Measurements from ENCODE around the gene ITPK1. TPM values are rescaled to one million over a fixed set of nuclear protein-coding genes. Genes with fewer than 3 reads are reported as not detected.

Gene ITPK1
- total RNA-seq, 1 experiment from 2014 or later, result 60.1 TPM

DNA sequence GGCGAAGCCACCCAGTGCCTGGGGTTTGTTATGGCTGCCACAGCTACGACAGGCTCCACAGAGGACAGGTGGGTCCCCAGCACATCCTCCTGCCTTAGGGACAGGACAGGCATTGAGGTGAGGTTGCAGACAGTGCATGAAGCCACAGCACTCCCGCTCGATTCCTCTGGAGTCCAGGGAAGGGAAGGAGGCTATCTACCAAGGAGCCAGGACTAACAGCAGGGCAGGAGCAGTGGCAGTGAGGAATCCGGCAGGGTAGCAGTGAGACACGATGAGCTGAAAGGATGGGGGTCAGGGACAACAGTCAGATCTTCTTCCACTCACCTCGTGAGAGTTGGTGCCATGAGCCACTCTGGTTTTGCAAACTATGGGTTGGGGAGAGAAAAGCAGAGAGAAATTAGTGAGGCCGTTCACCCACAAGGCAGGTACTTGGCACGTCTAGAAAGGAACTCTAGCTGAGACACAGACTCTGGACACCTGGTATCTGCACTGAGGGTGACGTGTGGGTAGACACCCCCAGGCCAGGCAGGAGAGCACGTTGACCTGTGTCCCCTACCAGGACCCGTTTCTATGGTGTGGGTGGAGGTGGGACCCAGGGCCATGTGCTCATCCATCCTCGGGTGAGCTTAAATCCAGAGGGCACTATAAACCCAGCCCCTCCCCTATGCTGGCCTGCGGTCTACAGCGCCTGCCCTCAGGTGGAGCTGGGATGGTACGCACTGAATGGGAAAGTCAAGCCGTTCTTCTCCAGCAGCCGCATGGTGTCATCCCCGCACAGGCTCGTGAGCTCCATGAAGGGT is 153.5 kb downstream of the ITPK1 start:
- Histone ChIP-seq H3K4me3 (ENCODE audit: low read depth, low read length) (no peak overlapping the region), H3K36me3 (ENCODE audit: control insufficient read depth, insufficient read depth, low read length) (no peaks in the 10 kb centered on the region; the same call in 1 of the 2 replicates), H3K27me3 (replicated peaks; ENCODE audit: control insufficient read depth, insufficient read depth, low read length) (no peaks in the 10 kb centered on the region), H3K4me1 (no peaks in the 10 kb centered on the region), H3K9me3 (no peaks in the 10 kb centered on the region)
- Mint-ChIP-seq H3K36me3 (ENCODE audit: insufficient read depth, unreplicated experiment) (peaks cover 7% of the 10 kb centered on the region), H3K9me3 (ENCODE audit: unreplicated experiment) (no peaks in the 10 kb centered on the region), H3K4me1 (ENCODE audit: low read depth, unreplicated experiment) (no peaks in the 10 kb centered on the region), H3K27me3 (ENCODE audit: insufficient read depth, unreplicated experiment) (no peaks in the 10 kb centered on the region), H3K4me3 (ENCODE audit: unreplicated experiment) (no peak overlapping the region), H3K27ac (ENCODE audit: unreplicated experiment) (peak overlapping the region; percentile 46)
- no peak for DNase-seq
- no TSS peak for BruUV-seq (replicated peaks)
- TF ChIP-seq, protein P1, sequence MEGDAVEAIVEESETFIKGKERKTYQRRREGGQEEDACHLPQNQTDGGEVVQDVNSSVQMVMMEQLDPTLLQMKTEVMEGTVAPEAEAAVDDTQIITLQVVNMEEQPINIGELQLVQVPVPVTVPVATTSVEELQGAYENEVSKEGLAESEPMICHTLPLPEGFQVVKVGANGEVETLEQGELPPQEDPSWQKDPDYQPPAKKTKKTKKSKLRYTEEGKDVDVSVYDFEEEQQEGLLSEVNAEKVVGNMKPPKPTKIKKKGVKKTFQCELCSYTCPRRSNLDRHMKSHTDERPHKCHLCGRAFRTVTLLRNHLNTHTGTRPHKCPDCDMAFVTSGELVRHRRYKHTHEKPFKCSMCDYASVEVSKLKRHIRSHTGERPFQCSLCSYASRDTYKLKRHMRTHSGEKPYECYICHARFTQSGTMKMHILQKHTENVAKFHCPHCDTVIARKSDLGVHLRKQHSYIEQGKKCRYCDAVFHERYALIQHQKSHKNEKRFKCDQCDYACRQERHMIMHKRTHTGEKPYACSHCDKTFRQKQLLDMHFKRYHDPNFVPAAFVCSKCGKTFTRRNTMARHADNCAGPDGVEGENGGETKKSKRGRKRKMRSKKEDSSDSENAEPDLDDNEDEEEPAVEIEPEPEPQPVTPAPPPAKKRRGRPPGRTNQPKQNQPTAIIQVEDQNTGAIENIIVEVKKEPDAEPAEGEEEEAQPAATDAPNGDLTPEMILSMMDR (IDR thresholded peaks at IDR 0.05; ENCODE audit: insufficient read depth in 1 of 2, low read depth in 1 of 2, low read length in 1 of 2, severe bottlenecking in 1 of 2, unreplicated experiment in 1 of 2), result no peak
- intact Hi-C loops (cut with micrococcal nuclease; ENCODE audit: unreplicated experiment), result loop anchor here (10.0 kb wide), 1 partner anchor 73 kb away; no protein-coding TSS in a partner anchor
- ChIA-PET POLR2A (no interaction called here), CTCF (no interaction called here)

DNA sequence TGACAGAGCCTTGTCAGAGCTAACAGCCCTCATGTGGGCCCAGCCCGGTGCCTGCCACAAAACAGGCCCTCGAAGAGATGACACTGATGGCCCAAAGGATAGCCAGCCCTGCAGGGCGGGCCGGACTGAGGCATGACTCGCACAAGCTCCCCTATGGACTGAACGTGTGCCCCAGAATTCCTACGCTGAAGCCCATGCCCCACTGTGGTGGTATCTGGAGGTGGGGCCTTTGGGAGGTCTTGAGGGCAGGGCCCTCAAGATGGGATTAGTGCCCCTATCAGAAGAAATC is 154.2 kb downstream of the ITPK1 start:
- ChIA-PET POLR2A (no interaction called here), CTCF (no interaction called here)
- Mint-ChIP-seq H3K27me3 (ENCODE audit: insufficient read depth, unreplicated experiment) (no peaks in the 10 kb centered on the region), H3K36me3 (ENCODE audit: insufficient read depth, unreplicated experiment) (peaks cover 7% of the 10 kb centered on the region), H3K27ac (ENCODE audit: unreplicated experiment) (no peak overlapping the region), H3K9me3 (ENCODE audit: unreplicated experiment) (no peaks in the 10 kb centered on the region), H3K4me1 (ENCODE audit: low read depth, unreplicated experiment) (no peaks in the 10 kb centered on the region), H3K4me3 (ENCODE audit: unreplicated experiment) (no peak overlapping the region)
- intact Hi-C loops (cut with micrococcal nuclease; ENCODE audit: unreplicated experiment), result loop anchor here (10.0 kb wide), 1 partner anchor 73 kb away; no protein-coding TSS in a partner anchor
- Histone ChIP-seq H3K4me1 (no peaks in the 10 kb centered on the region), H3K4me3 (ENCODE audit: low read depth, low read length) (no peak overlapping the region), H3K9me3 (no peaks in the 10 kb centered on the region), H3K27me3 (replicated peaks; ENCODE audit: control insufficient read depth, insufficient read depth, low read length) (no peaks in the 10 kb centered on the region), H3K36me3 (ENCODE audit: control insufficient read depth, insufficient read depth, low read length) (no peaks in the 10 kb centered on the region; the same call in 1 of the 2 replicates)
- TF ChIP-seq, protein P1 (IDR thresholded peaks at IDR 0.05; ENCODE audit: insufficient read depth in 1 of 2, low read depth in 1 of 2, low read length in 1 of 2, severe bottlenecking in 1 of 2, unreplicated experiment in 1 of 2), result no peak
- no peak for DNase-seq
- BruUV-seq (replicated peaks), result no TSS peak

DNA sequence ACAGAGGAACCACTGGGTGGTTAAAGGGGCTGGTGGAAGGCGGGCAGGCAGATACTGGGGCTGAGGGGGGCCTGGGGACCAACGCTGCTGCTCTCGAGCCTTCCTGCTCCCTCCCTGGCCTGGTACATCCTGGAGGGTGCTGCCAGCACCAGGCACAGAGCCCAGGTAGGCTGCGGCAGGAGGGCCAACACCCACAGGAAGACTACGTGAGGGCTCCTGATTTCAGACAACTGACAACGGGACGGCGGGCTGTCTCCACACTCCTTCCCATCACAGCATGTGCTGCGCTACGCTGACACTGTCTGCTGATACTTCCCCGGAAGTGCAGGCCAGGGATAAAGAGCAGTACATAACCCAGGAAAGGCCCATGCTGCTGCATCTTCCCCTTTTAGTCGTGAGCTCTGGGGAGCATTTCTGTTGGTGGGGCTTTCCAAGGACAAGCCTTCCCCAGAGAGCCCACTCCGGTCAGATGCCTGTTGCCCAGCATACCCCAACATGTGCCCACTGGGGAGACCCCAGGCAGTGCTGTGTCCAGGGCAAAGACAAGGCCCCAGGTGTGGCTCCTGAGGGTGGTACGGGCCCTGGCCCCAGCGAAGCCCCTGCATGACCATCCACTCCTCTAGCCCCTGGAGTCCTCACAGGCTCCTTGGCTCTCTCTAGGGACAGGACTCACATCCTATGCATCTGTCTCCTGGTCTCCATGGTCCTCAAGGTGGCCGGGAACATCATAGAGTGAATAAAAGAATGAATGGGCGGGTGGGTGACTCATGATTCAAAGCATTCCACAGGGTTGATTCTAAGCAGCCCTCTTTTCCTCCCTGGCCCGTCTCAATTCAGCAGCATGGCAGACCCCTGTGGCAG is 154.8 kb downstream of the ITPK1 start:
- intact Hi-C loops (cut with micrococcal nuclease; ENCODE audit: unreplicated experiment), result loop anchor here (10.0 kb wide), 1 partner anchor 74 kb away; no protein-coding TSS in a partner anchor
- TF ChIP-seq, protein P1 (IDR thresholded peaks at IDR 0.05; ENCODE audit: insufficient read depth in 1 of 2, low read depth in 1 of 2, low read length in 1 of 2, severe bottlenecking in 1 of 2, unreplicated experiment in 1 of 2), result no peak
- CTCF ChIA-PET, result no interaction called here

More for the DNA sequence above, 154.8 kb downstream of the ITPK1 start:
- Histone ChIP-seq H3K4me3 (ENCODE audit: low read depth, low read length) (no peak overlapping the region), H3K36me3 (ENCODE audit: control insufficient read depth, insufficient read depth, low read length) (no peaks in the 10 kb centered on the region; the same call in 1 of the 2 replicates), H3K4me1 (no peaks in the 10 kb centered on the region), H3K9me3 (no peaks in the 10 kb centered on the region), H3K27me3 (replicated peaks; ENCODE audit: control insufficient read depth, insufficient read depth, low read length) (no peaks in the 10 kb centered on the region)
- no peak overlapping the region for H3K27ac Mint-ChIP-seq (ENCODE audit: unreplicated experiment)
- no peak for DNase-seq
- H3K36me3 Mint-ChIP-seq (ENCODE audit: insufficient read depth, unreplicated experiment), result peaks cover 7% of the 10 kb centered on the region
- POLR2A ChIA-PET, result no interaction called here
- H3K9me3 Mint-ChIP-seq (ENCODE audit: unreplicated experiment), result no peaks in the 10 kb centered on the region
- BruUV-seq (replicated peaks), result no TSS peak
- no peak overlapping the region for H3K4me3 Mint-ChIP-seq (ENCODE audit: unreplicated experiment)
- no peaks in the 10 kb centered on the region for H3K4me1 Mint-ChIP-seq (ENCODE audit: low read depth, unreplicated experiment)
- no peaks in the 10 kb centered on the region for H3K27me3 Mint-ChIP-seq (ENCODE audit: insufficient read depth, unreplicated experiment)
